Measurements from ENCODE around the gene SYNE4.

Gene SYNE4

DNA sequence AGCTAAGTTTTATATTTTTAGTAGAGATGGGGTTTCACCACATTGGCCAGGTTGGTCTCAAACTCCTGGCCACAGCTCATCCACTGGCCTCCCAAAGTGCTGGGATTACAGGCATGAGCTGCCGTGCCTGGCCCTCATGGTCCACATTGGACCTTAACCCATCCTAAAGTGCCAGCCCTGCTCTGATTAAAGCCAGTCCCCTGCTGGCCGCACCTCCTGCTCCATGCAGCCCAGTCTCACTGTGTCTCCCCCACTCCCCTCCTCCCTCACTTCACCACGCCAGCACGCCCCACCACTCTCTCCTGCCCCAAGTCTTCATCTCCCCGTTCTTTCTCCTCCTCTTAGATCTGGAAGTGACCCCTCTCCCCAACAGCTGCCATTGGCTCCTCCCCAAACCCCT, 30.3 kb downstream of the SYNE4 start:
- TF ChIP-seq, protein P1, sequence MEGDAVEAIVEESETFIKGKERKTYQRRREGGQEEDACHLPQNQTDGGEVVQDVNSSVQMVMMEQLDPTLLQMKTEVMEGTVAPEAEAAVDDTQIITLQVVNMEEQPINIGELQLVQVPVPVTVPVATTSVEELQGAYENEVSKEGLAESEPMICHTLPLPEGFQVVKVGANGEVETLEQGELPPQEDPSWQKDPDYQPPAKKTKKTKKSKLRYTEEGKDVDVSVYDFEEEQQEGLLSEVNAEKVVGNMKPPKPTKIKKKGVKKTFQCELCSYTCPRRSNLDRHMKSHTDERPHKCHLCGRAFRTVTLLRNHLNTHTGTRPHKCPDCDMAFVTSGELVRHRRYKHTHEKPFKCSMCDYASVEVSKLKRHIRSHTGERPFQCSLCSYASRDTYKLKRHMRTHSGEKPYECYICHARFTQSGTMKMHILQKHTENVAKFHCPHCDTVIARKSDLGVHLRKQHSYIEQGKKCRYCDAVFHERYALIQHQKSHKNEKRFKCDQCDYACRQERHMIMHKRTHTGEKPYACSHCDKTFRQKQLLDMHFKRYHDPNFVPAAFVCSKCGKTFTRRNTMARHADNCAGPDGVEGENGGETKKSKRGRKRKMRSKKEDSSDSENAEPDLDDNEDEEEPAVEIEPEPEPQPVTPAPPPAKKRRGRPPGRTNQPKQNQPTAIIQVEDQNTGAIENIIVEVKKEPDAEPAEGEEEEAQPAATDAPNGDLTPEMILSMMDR (IDR thresholded peaks at IDR 0.05), result no peak

DNA sequence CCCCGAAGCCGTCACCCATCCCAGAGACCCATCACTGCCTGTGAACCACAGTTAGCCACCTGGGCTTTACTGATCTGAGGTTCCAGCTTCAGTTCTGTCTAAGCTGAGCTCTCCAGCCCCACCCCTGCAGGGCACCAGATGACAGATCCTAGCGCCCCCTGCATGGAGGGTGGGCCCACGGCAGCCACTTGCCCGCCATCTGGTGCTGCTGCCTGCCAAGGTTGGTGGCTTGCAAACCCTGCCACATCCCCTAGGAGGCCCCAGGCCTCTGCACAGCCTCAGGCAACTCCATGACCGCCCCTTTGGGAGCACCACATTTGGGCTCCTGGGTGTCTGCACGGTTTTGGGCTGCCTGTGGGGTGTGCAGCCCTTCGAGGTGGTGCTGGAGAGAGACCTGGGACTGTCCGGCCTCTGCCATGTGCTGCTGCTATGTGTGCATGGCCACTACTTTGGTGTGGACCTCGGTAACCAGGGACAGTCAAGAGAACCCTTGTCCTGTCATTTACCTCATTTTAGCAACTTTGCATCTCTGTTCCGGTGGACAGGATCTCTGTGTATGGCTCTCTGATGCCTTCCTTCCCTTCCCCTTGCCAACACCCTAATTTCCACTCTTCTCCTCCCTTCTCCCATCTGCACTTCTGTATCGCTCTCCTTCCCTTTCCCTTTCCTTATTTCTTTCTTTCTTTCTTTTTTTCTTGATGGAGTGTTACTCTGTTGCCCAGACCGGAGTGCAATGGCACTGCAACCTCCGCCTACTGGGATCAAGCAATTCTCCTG, 31.0 kb downstream of the SYNE4 start:
- TF ChIP-seq, protein P1 (IDR thresholded peaks at IDR 0.05), result no peak

DNA sequence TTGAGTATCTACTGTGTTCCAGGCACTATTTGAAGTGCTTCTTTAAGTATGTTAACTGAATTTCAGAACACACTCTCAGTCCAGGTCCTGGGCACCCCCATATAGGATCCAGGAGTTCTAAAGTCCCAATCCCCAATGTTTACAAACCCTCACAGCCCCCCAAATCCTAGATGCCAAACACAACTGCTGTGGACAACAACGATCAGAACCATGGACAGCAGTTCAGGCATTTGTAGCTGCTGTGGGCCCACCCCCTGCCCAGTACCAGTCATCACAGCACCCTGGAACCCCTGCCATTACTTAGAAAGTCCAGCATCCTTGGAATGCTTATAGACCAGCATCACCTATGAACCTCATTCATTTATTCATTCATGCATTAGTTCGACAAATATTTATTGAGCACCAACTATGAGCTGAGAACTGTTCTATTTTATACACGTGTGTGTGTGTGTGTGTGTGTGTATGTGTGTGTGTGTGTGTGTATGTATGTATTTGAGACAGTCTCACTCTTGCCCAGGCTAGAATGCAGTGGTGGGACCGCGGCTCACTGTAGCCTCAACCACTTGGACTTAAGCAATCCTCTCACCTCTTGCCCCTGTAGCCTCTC, 32.9 kb downstream of the SYNE4 start:
- TF ChIP-seq, protein P1 (IDR thresholded peaks at IDR 0.05), result no peak

DNA sequence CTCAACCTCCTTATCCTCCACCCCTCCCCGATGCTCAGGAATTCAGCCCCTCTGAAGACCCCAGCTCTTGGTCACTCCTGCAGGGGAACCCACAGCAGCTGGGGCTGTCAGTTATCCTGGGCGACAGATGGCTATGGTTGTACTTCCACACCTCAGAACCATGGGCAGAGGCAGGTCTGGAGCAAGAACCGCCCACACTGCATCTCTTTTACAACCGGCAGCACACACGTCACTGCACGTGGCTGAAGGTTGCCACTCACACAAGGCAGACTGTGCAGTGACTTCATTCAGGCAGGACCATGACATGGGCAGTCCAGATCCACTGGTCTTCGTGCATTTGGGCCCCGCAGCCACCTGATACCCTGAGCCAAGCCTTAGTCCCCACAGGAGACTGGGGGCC, 35.1 kb downstream of the SYNE4 start:
- TF ChIP-seq, protein P1 (IDR thresholded peaks at IDR 0.05), result no peak

DNA sequence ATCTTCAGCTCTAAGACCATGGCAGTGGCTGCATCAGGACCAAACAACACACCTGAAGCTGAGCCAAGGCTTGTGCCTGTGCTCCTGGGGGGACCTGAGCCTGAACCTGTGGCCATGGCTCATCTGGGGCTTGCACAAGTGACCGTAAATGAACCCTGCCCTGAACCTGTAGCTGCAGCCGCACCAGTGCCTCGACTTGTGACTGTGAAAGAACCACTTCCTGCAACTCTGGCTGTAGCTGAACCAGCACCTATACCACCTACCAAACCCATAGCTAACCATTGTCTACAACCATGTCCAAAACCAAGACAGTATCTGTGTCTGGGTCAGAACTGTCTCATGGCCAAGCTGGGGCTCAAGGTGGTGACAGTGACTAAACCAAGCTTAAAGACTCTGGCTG, 41.8 kb downstream of the SYNE4 start:
- TF ChIP-seq, protein P1 (IDR thresholded peaks at IDR 0.05), result no peak

DNA sequence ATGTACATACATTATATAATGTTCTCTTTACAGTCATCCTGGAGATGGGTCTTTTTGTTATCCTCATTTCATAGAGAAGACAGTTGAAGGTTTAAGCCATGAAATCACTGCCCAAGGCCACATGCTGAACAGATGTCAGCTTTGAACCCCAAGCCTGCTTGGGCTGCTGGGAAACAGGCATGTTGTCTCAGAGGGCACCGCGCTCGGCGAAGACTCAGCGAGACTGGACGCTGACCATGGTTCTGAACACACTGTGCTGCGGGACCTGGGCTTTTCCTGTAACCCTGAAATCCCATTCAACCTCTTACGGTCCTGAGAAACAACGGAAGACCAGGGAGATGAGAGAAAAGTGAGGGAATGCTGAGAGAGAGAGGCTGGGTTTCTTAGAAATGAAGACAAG, 45.1 kb downstream of the SYNE4 start:
- TF ChIP-seq, protein P1 (IDR thresholded peaks at IDR 0.05), result no peak

DNA sequence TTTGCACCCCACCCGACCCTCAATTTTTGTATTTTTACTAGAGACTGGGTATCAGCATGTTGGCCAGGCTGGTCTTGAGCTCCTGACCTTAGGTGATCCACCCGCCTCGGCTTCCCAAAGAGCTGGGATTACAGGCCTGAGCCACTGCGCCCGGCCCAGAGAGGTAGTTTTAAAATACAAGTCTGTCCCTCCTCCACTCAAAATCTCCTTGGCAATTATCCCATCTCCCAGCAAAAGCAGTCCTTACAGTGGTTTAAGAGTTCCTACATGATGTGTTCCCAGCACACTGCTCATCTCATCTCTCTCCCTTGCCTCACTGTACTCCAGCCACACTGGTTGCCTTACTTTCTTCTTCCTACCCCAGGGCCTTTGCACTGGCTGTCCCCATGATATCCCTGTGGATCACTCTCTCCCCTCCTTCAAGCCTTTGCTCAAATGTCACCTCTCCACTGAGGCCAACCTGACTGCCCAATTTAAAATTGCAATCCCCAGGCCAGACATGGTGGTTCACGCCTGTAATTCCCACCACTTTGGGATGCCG, 48.1 kb downstream of the SYNE4 start:
- TF ChIP-seq, protein P1 (IDR thresholded peaks at IDR 0.05), result no peak

Data from LNCAP (cell line).